Gastroesophageal sphincter (tissue), 3 donors: ENCODE data around the gene HELT.

ENCODE experiments used
- CTCF ChIP-seq, 4 experiments: fragments of 200-600 bp in 2 of 4; fragments of 450-650 bp in 2 of 4; sonication (generic) in 1 of 4; IDR thresholded peaks; one replicate each; pipeline ENCODE4 v1.5.1; 2017 to 2019; ENCODE audit warnings: antibody characterized with exemption in 4 of 4, mild to moderate bottlenecking in 2 of 4, moderate library complexity in 2 of 4
- EP300 ChIP-seq: sonication (generic); formaldehyde crosslinking; IDR thresholded peaks from one replicate; pipeline ENCODE4 v1.6.1; 2017; ENCODE audit warnings: antibody characterized with exemption, mild to moderate bottlenecking
- POLR2A ChIP-seq, 2 donors: fragments of 450-650 bp; IDR thresholded peaks; one replicate each; pipeline ENCODE4 v1.6.1; 2017; ENCODE audit warnings: antibody characterized with exemption in 2 of 2, mild to moderate bottlenecking in 2 of 2, moderate library complexity in 1 of 2
- POLR2AphosphoS5 ChIP-seq: sonication (generic); formaldehyde crosslinking; IDR thresholded peaks from one replicate; pipeline ENCODE4 v1.6.1; 2017; ENCODE audit warnings: antibody characterized with exemption

- TF ChIP-seq CTCF (IDR thresholded peaks at IDR 0.05) (no peak), POLR2A (IDR thresholded peaks at IDR 0.05) (no peak), POLR2AphosphoS5 (no peak), EP300 (no peak)
Measured at GRCh38 chr4:185002784-185003183, 15.5 kb upstream of the HELT start.
